ENCODE measurements around the gene WNT4.

WNT4 gene

GRCh38 chr1:22104865-22105437, 37.9 kb downstream of the WNT4 start:
- H3K9me3 ChIP-seq (ENCODE audit: control extremely low read depth in 1 of 5, control insufficient read depth in 4 of 5, insufficient read depth in 2 of 5, low read depth in 1 of 5, low read length in 4 of 5) = no peaks in the 10 kb centered on the region
- H3K36me3 ChIP-seq (ENCODE audit: control insufficient read depth in 4 of 4, insufficient read depth in 4 of 4, low read length in 3 of 4) = peaks cover 7 to 59% (median 19%) of the 10 kb centered on the region in 4 experiments
- no peak overlapping the region for H3K27ac ChIP-seq (ENCODE audit: insufficient read depth in 1 of 2, low read depth in 1 of 2, low read length in 2 of 2, poor library complexity in 1 of 2, severe bottlenecking in 2 of 2)
- CTCF ChIA-PET = interaction anchor here (0.7 to 3.2 kb wide), 10 partner anchors 8 to 537 kb away, joined by 3 to 17 read pairs (median 5); no protein-coding TSS in a partner anchor
- H3K4me3 ChIP-seq (ENCODE audit: control insufficient read depth in 1 of 7, extremely low read depth in 1 of 7, insufficient read depth in 4 of 7, low read depth in 2 of 7, low read length in 6 of 7) = no peak overlapping the region
- H3K27me3 ChIP-seq (replicated peaks in 2 of 5; ENCODE audit: control insufficient read depth in 4 of 5, insufficient read depth in 5 of 5, low read length in 4 of 5) = no peaks in the 10 kb centered on the region
- no peaks in the 10 kb centered on the region for H3K4me1 ChIP-seq (ENCODE audit: control extremely low read depth in 1 of 4, control insufficient read depth in 4 of 4, insufficient read depth in 4 of 4, low read length in 3 of 4)
- DNase-seq = peak in 1 of 3 donors; percentile 28
- WGBS (ENCODE audit: insufficient coverage) = 100% methylated on average over 1 of the region's 6 CpGs
- POLR2A ChIA-PET = no interaction called here

GRCh38 chr1:22104094-22104493, 38.8 kb downstream of the WNT4 start:
- H3K27ac ChIP-seq (ENCODE audit: insufficient read depth in 1 of 2, low read depth in 1 of 2, low read length in 2 of 2, poor library complexity in 1 of 2, severe bottlenecking in 2 of 2) = no peak overlapping the region
- ChIA-PET CTCF (interaction anchor here (2.0 to 2.2 kb wide), 2 partner anchors 10 to 11 kb away, joined by 11 to 13 read pairs; no protein-coding TSS in a partner anchor), POLR2A (no interaction called here)
- no peaks in the 10 kb centered on the region for H3K4me1 ChIP-seq (ENCODE audit: control extremely low read depth in 1 of 4, control insufficient read depth in 4 of 4, insufficient read depth in 4 of 4, low read length in 3 of 4)
- no peaks in the 10 kb centered on the region for H3K9me3 ChIP-seq (ENCODE audit: control extremely low read depth in 1 of 5, control insufficient read depth in 4 of 5, insufficient read depth in 2 of 5, low read depth in 1 of 5, low read length in 4 of 5)
- peak in 2 of 3 donors; percentile 39 to 48 for DNase-seq
- WGBS (ENCODE audit: insufficient coverage) = 85% methylated on average over 4 of the region's 6 CpGs
- no peak overlapping the region for H3K4me3 ChIP-seq (ENCODE audit: control insufficient read depth in 1 of 7, extremely low read depth in 1 of 7, insufficient read depth in 4 of 7, low read depth in 2 of 7, low read length in 6 of 7)
- peaks cover 10 to 61% (median 18%) of the 10 kb centered on the region in 4 experiments for H3K36me3 ChIP-seq (ENCODE audit: control insufficient read depth in 4 of 4, insufficient read depth in 4 of 4, low read length in 3 of 4)
- H3K27me3 ChIP-seq (replicated peaks in 2 of 5; ENCODE audit: control insufficient read depth in 4 of 5, insufficient read depth in 5 of 5, low read length in 4 of 5) = no peaks in the 10 kb centered on the region

GRCh38 chr1:22102746-22103145, 40.2 kb downstream of the WNT4 start:
- 100% methylated on average over 3 of the region's 3 CpGs for WGBS (ENCODE audit: insufficient coverage)
- no peaks in the 10 kb centered on the region for H3K4me1 ChIP-seq (ENCODE audit: control extremely low read depth in 1 of 4, control insufficient read depth in 4 of 4, insufficient read depth in 4 of 4, low read length in 3 of 4)

GRCh38 chr1:22101995-22102394, 40.9 kb downstream of the WNT4 start:
- DNase-seq = no peak
- over 99% methylated on average over 8 of the region's 8 CpGs for WGBS (ENCODE audit: insufficient coverage)
- Histone ChIP-seq H3K4me1 (ENCODE audit: control extremely low read depth in 1 of 4, control insufficient read depth in 4 of 4, insufficient read depth in 4 of 4, low read length in 3 of 4) (no peaks in the 10 kb centered on the region), H3K4me3 (ENCODE audit: control insufficient read depth in 1 of 7, extremely low read depth in 1 of 7, insufficient read depth in 4 of 7, low read depth in 2 of 7, low read length in 6 of 7) (no peak overlapping the region), H3K27me3 (replicated peaks in 2 of 5; ENCODE audit: control insufficient read depth in 4 of 5, insufficient read depth in 5 of 5, low read length in 4 of 5) (no peaks in the 10 kb centered on the region), H3K36me3 (ENCODE audit: control insufficient read depth in 4 of 4, insufficient read depth in 4 of 4, low read length in 3 of 4) (peaks cover 16 to 64% (median 23%) of the 10 kb centered on the region in 4 experiments), H3K27ac (ENCODE audit: insufficient read depth in 1 of 2, low read depth in 1 of 2, low read length in 2 of 2, poor library complexity in 1 of 2, severe bottlenecking in 2 of 2) (no peak overlapping the region), H3K9me3 (ENCODE audit: control extremely low read depth in 1 of 5, control insufficient read depth in 4 of 5, insufficient read depth in 2 of 5, low read depth in 1 of 5, low read length in 4 of 5) (no peaks in the 10 kb centered on the region)
- ChIA-PET POLR2A (interaction anchor here (0.6 kb wide), 1 partner anchor 180 kb away, joined by 3 read pairs; no protein-coding TSS in a partner anchor), CTCF (interaction anchor here (1.5 kb wide), 1 partner anchor 15 kb away, joined by 4 read pairs; no protein-coding TSS in a partner anchor)

More at GRCh38 chr1:22102746-22103145, 40.2 kb downstream of the WNT4 start:
- ChIA-PET POLR2A (no interaction called here), CTCF (interaction anchor here (1.0 kb wide), 1 partner anchor 13 kb away, joined by 3 read pairs; no protein-coding TSS in a partner anchor)
- no peak overlapping the region for H3K27ac ChIP-seq (ENCODE audit: insufficient read depth in 1 of 2, low read depth in 1 of 2, low read length in 2 of 2, poor library complexity in 1 of 2, severe bottlenecking in 2 of 2)
- H3K4me3 ChIP-seq (ENCODE audit: control insufficient read depth in 1 of 7, extremely low read depth in 1 of 7, insufficient read depth in 4 of 7, low read depth in 2 of 7, low read length in 6 of 7) = no peak overlapping the region
- no peaks in the 10 kb centered on the region for H3K9me3 ChIP-seq (ENCODE audit: control extremely low read depth in 1 of 5, control insufficient read depth in 4 of 5, insufficient read depth in 2 of 5, low read depth in 1 of 5, low read length in 4 of 5)
- no peaks in the 10 kb centered on the region for H3K27me3 ChIP-seq (replicated peaks in 2 of 5; ENCODE audit: control insufficient read depth in 4 of 5, insufficient read depth in 5 of 5, low read length in 4 of 5)
- DNase-seq = no peak
- H3K36me3 ChIP-seq (ENCODE audit: control insufficient read depth in 4 of 4, insufficient read depth in 4 of 4, low read length in 3 of 4) = peaks cover 15 to 59% (median 21%) of the 10 kb centered on the region in 4 experiments

- Histone ChIP-seq H3K4me1 (ENCODE audit: control extremely low read depth in 1 of 4, control insufficient read depth in 4 of 4, insufficient read depth in 4 of 4, low read length in 3 of 4) (no peaks in the 10 kb centered on the region), H3K36me3 (ENCODE audit: control insufficient read depth in 4 of 4, insufficient read depth in 4 of 4, low read length in 3 of 4) (peaks cover 16 to 66% (median 29%) of the 10 kb centered on the region in 4 experiments)
- POLR2A ChIA-PET = no interaction called here
Observed at GRCh38 chr1:22101199-22101598, 41.7 kb downstream of the WNT4 start.

GRCh38 chr1:22100168-22100567, 42.7 kb downstream of the WNT4 start:
- Histone ChIP-seq H3K4me3 (ENCODE audit: control insufficient read depth in 1 of 7, extremely low read depth in 1 of 7, insufficient read depth in 4 of 7, low read depth in 2 of 7, low read length in 6 of 7) (no peak overlapping the region), H3K27ac (ENCODE audit: insufficient read depth in 1 of 2, low read depth in 1 of 2, low read length in 2 of 2, poor library complexity in 1 of 2, severe bottlenecking in 2 of 2) (no peak overlapping the region), H3K27me3 (replicated peaks in 2 of 5; ENCODE audit: control insufficient read depth in 4 of 5, insufficient read depth in 5 of 5, low read length in 4 of 5) (no peaks in the 10 kb centered on the region), H3K9me3 (ENCODE audit: control extremely low read depth in 1 of 5, control insufficient read depth in 4 of 5, insufficient read depth in 2 of 5, low read depth in 1 of 5, low read length in 4 of 5) (no peaks in the 10 kb centered on the region), H3K4me1 (ENCODE audit: control extremely low read depth in 1 of 4, control insufficient read depth in 4 of 4, insufficient read depth in 4 of 4, low read length in 3 of 4) (no peaks in the 10 kb centered on the region), H3K36me3 (ENCODE audit: control insufficient read depth in 4 of 4, insufficient read depth in 4 of 4, low read length in 3 of 4) (peaks cover 16 to 71% (median 34%) of the 10 kb centered on the region in 4 experiments)
- DNase-seq = no peak
- ChIA-PET CTCF (interaction anchor here (1.0 to 1.8 kb wide), 3 partner anchors 8 to 32 kb away, joined by 3 to 4 read pairs (median 3); no protein-coding TSS in a partner anchor), POLR2A (no interaction called here)
- WGBS (ENCODE audit: insufficient coverage) = 100% methylated on average over 3 of the region's 3 CpGs

More at GRCh38 chr1:22101199-22101598, 41.7 kb downstream of the WNT4 start:
- Histone ChIP-seq H3K4me3 (ENCODE audit: control insufficient read depth in 1 of 7, extremely low read depth in 1 of 7, insufficient read depth in 4 of 7, low read depth in 2 of 7, low read length in 6 of 7) (no peak overlapping the region), H3K27ac (ENCODE audit: insufficient read depth in 1 of 2, low read depth in 1 of 2, low read length in 2 of 2, poor library complexity in 1 of 2, severe bottlenecking in 2 of 2) (no peak overlapping the region), H3K9me3 (ENCODE audit: control extremely low read depth in 1 of 5, control insufficient read depth in 4 of 5, insufficient read depth in 2 of 5, low read depth in 1 of 5, low read length in 4 of 5) (no peaks in the 10 kb centered on the region), H3K27me3 (replicated peaks in 2 of 5; ENCODE audit: control insufficient read depth in 4 of 5, insufficient read depth in 5 of 5, low read length in 4 of 5) (no peaks in the 10 kb centered on the region)
- CTCF ChIA-PET = interaction anchor here (1.0 to 1.8 kb wide), 4 partner anchors 7 to 31 kb away, joined by 3 to 4 read pairs (median 4); no protein-coding TSS in a partner anchor
- no CpG with 5 or more reads among the region's 1 CpG for WGBS (ENCODE audit: insufficient coverage)
- no peak for DNase-seq

GRCh38 chr1:22098752-22099151, 44.1 kb downstream of the WNT4 start:
- 91% methylated on average over 9 of the region's 10 CpGs for WGBS (ENCODE audit: insufficient coverage)
- H3K36me3 ChIP-seq (ENCODE audit: control insufficient read depth in 4 of 4, insufficient read depth in 4 of 4, low read length in 3 of 4) = peaks cover 16 to 77% (median 36%) of the 10 kb centered on the region in 4 experiments
- POLR2A ChIA-PET = interaction anchor here (0.6 kb wide), 1 partner anchor 33 kb away, joined by 4 read pairs; no protein-coding TSS in a partner anchor
- DNase-seq = no peak
- CTCF ChIA-PET = interaction anchor here (0.7 to 1.0 kb wide), 3 partner anchors 11 to 24 kb away, joined by 3 to 4 read pairs (median 3); no protein-coding TSS in a partner anchor
- H3K4me1 ChIP-seq (ENCODE audit: control extremely low read depth in 1 of 4, control insufficient read depth in 4 of 4, insufficient read depth in 4 of 4, low read length in 3 of 4) = no peaks in the 10 kb centered on the region
- H3K9me3 ChIP-seq (ENCODE audit: control extremely low read depth in 1 of 5, control insufficient read depth in 4 of 5, insufficient read depth in 2 of 5, low read depth in 1 of 5, low read length in 4 of 5) = no peaks in the 10 kb centered on the region
- no peak overlapping the region for H3K27ac ChIP-seq (ENCODE audit: insufficient read depth in 1 of 2, low read depth in 1 of 2, low read length in 2 of 2, poor library complexity in 1 of 2, severe bottlenecking in 2 of 2)
- H3K4me3 ChIP-seq (ENCODE audit: control insufficient read depth in 1 of 7, extremely low read depth in 1 of 7, insufficient read depth in 4 of 7, low read depth in 2 of 7, low read length in 6 of 7) = no peak overlapping the region
- H3K27me3 ChIP-seq (replicated peaks in 2 of 5; ENCODE audit: control insufficient read depth in 4 of 5, insufficient read depth in 5 of 5, low read length in 4 of 5) = no peaks in the 10 kb centered on the region

Data from common myeloid progenitor, CD34-positive (primary cell).